ENCODE measurements around the gene PIGBOS1. TPM values are rescaled to one million over a fixed set of nuclear protein-coding genes. Genes with fewer than 3 reads are reported as not detected.

PIGBOS1 gene
- total RNA-seq, 2 donors from 2014 or later: 11.4 to 14.8 TPM

DNA sequence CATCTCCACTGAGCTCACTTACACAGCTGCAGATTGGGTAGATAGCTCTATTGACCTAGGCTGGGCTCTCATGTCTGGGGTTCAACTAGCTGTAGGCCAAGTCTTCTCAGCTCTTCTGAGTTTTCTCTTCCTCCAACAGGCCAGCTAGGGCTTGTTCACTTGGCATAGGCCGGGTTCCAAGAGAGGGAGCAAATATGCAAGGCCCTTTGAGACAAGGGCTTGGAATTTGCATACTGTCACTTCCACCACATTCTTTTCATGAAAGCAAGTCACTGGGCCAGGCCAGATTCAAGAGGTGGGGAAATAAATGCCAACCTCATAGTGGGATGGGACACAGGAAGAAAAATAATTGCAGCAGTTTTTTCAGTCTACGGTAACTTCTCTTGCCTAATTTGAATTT lies 25.3 kb upstream of the PIGBOS1 start:
- Histone ChIP-seq H3K36me3 (no peaks in the 10 kb centered on the region), H3K9me3 (no peaks in the 10 kb centered on the region), H3K27ac (peak overlapping the region in 1 of 2 donors; percentile 62), H3K4me1 (no peaks in the 10 kb centered on the region), H3K4me3 (no peak overlapping the region), H3K27me3 (no peaks in the 10 kb centered on the region)
- TF ChIP-seq, protein P1, sequence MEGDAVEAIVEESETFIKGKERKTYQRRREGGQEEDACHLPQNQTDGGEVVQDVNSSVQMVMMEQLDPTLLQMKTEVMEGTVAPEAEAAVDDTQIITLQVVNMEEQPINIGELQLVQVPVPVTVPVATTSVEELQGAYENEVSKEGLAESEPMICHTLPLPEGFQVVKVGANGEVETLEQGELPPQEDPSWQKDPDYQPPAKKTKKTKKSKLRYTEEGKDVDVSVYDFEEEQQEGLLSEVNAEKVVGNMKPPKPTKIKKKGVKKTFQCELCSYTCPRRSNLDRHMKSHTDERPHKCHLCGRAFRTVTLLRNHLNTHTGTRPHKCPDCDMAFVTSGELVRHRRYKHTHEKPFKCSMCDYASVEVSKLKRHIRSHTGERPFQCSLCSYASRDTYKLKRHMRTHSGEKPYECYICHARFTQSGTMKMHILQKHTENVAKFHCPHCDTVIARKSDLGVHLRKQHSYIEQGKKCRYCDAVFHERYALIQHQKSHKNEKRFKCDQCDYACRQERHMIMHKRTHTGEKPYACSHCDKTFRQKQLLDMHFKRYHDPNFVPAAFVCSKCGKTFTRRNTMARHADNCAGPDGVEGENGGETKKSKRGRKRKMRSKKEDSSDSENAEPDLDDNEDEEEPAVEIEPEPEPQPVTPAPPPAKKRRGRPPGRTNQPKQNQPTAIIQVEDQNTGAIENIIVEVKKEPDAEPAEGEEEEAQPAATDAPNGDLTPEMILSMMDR (IDR thresholded peaks at IDR 0.05): no peak
- DNase-seq (ENCODE audit: low spot score): no peak

DNA sequence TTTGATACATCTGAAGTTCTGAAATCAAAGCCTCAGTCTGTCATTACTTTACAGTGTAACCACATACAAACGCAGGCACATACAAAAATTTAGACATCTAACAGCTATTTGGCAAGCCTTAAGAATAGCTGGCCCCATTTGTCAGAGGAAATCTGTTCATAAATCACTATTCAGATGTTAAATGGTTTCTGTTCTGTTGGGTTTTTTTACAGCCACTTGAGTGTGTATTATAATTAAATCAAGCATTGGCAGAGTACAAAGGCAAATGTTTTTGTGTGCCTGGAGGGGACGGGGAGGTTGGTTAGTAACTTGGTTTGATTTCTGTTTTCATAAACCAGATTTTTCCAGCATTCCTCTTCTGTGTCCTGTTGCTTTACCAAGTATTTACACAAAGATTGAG lies 24.2 kb upstream of the PIGBOS1 start:
- DNase-seq (ENCODE audit: low spot score): no peak
- H3K27me3 ChIP-seq: no peaks in the 10 kb centered on the region
- TF ChIP-seq, protein P1 (IDR thresholded peaks at IDR 0.05): no peak
- H3K4me1 ChIP-seq: no peaks in the 10 kb centered on the region
- no peak overlapping the region for H3K27ac ChIP-seq
- H3K4me3 ChIP-seq: no peak overlapping the region
- H3K9me3 ChIP-seq: no peaks in the 10 kb centered on the region
- no peaks in the 10 kb centered on the region for H3K36me3 ChIP-seq

DNA sequence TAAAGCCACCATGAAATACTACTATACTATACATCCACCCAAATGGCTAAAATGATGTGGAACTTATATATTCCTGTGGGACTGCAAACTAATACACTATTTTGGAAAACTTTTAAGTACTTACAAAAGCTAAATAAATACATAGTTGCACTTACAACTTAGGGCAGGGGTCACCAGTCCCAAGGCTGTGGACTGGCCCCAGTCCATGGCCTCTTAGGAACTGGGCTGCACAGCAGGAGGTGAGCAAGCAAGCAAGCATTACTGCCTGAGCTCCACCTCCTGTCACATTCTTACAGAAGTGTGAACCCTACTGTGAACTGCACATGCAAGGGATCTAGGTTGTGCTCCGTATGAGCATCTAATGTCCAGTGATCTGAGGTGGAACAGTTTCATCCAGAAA lies 18.2 kb upstream of the PIGBOS1 start:
- TF ChIP-seq, protein P1 (IDR thresholded peaks at IDR 0.05): no peak
- no peak overlapping the region for H3K27ac ChIP-seq
- no peak overlapping the region for H3K4me3 ChIP-seq
- peaks cover 15% of the 10 kb centered on the region for H3K36me3 ChIP-seq
- DNase-seq (ENCODE audit: low spot score): no peak
- H3K9me3 ChIP-seq: no peaks in the 10 kb centered on the region
- no peaks in the 10 kb centered on the region for H3K27me3 ChIP-seq
- no peaks in the 10 kb centered on the region for H3K4me1 ChIP-seq

DNA sequence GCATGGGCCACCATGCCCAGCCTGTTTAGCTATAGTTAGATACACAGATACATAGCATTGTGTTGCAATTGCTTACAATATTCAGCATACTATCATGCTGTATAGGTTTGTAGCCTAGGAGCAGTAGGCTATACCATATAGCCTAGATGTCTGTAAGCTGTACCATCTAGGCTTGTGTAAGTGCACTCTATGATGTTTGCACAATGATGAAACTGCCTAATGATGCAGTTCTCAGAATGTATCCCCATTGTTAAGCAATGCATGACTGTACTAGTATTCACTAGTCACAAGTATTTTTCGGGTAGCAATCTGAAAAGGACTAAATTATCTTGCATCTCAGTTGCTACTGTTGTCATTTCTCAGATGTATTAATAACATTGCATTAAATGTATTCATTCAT lies 16.1 kb upstream of the PIGBOS1 start:
- no peaks in the 10 kb centered on the region for H3K4me1 ChIP-seq
- TF ChIP-seq, protein P1 (IDR thresholded peaks at IDR 0.05): no peak
- no peak for DNase-seq (ENCODE audit: low spot score)
- H3K9me3 ChIP-seq: no peaks in the 10 kb centered on the region
- H3K36me3 ChIP-seq: peaks cover 19% of the 10 kb centered on the region
- no peaks in the 10 kb centered on the region for H3K27me3 ChIP-seq
- no peak overlapping the region for H3K4me3 ChIP-seq
- no peak overlapping the region for H3K27ac ChIP-seq

DNA sequence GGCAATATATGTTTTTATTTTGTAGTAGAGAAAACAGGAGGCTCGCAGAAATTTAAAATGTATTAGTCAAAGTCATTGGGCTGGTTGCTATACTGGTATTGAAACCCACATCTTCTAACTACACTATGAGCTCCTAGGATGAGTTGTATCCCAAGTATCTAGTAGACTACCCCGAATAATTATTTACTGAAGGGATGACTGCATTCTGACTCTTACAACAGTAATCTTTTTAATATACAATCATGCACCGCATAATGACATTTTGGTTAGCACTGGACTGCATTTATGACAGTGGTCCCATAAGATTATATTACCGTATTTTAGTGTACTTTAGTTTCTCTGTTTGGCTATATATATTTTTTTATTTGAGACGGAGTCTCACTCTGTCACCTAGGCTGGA lies 15.4 kb upstream of the PIGBOS1 start:
- DNase-seq (ENCODE audit: low spot score): no peak
- H3K36me3 ChIP-seq: peaks cover 19% of the 10 kb centered on the region
- H3K27me3 ChIP-seq: no peaks in the 10 kb centered on the region
- no peak overlapping the region for H3K27ac ChIP-seq
- H3K4me1 ChIP-seq: no peaks in the 10 kb centered on the region
- TF ChIP-seq, protein P1 (IDR thresholded peaks at IDR 0.05): no peak
- H3K9me3 ChIP-seq: no peaks in the 10 kb centered on the region
- no peak overlapping the region for H3K4me3 ChIP-seq

DNA sequence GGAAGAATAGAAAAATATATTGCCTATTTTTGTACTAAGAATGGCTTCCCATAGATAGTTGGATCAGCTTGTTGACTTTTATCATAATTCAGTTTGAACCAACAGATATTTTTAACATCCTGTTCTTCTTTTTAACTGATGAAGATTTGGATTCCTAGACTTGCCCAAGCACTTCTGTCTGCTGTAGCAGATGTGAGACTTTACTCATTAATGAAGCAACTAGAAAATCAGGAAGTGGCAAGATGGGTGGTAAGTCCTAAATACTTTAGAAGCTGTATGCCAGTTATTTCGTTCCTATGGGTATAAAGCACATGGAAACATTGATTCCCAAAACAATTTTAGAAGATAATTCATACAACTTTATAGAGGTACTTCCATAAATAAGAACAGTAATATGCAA lies 8.5 kb upstream of the PIGBOS1 start:
- peaks cover 15% of the 10 kb centered on the region for H3K36me3 ChIP-seq
- no peak for DNase-seq (ENCODE audit: low spot score)
- no peak overlapping the region for H3K27ac ChIP-seq
- no peaks in the 10 kb centered on the region for H3K27me3 ChIP-seq
- no peak overlapping the region for H3K4me3 ChIP-seq
- TF ChIP-seq, protein P1 (IDR thresholded peaks at IDR 0.05): no peak
- H3K9me3 ChIP-seq: no peaks in the 10 kb centered on the region
- H3K4me1 ChIP-seq: no peaks in the 10 kb centered on the region
